NCI-H69 (cell line): ENCODE measurements around the gene GLIS1.
A peak's percentile ranks its signal among the peaks of the same experiment; 100 is the strongest.
"Not testable (repeated sequence)": the region's sequence is repeated elsewhere in the genome, so short reads cannot be mapped to it uniquely, and the experiment has no call there.

Experiments
- DNase-seq: peaks from one replicate; lab custom pipeline; 2025; lab: John Stamatoyannopoulos, UW

Gene GLIS1

DNA sequence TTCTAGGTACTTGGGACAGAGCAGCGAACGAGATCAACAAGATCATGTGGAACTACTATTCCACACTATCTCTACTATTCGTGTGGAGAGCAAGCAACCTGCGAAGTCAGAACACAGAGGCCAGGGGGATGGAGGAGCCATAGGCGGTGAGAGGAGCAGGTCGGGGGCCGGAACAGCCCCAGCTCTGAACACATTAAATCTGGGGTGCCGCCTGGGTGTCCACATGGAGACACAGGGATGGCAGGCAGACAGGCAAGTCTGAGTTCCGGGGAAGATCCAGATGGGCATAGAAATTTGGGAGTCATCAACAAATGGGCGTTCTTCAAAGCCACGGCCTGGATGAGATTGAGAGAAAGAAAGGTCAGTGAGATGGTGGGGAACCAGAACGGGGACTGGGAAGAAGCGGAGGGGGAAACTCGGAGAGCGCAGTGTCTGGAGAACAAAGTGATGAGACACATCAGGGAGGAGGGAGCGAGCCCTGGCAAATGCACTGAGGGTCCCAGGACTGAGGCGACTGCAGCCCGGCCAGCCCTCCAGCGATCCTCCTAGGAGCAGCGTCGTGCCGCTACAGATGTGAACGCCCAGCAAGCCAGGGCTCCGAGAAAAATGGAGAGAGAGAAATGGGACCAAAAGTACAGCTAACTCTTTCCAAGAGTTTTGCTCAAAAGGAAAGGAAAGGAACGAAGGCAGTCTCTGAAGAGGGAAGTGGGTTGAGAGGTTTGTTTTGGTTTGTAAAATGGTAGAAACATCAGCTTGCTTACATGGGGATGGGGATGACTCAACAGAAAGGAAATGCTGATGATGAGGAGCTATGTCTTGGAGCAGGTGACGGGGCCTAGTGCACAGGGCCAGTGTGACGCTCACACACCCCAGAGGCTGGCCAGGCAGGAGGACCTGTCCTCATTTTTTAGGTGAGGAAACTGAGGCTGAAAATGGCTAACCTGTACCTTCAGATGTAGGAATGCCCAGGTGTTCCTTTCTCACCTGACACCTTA, 84.5 kb downstream of the GLIS1 start:
- no peak for DNase-seq

DNA sequence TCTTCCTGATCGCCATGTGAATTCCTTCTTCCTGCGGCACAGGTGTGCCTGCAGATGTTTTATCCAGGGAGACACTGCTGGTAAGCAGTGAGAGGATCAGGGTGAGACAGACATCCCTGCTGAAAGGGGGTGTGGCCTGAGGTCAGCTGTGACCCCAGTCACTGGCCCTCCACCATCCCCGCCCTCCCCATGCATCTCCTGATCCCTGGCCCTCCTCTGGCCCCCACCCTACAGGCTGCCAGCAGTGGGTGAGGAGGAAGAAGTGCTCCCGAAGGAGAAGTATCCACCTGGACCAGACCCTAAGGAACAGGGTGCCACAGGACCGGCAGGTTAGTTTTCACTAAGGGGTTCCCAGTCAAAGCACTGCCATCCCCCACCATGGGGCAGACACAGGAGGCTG, 85.3 kb downstream of the GLIS1 start:
- DNase-seq: no peak

GRCh38 chr1:53653200-53653575, 85.8 kb downstream of the GLIS1 start:
- DNase-seq: no peak

DNA sequence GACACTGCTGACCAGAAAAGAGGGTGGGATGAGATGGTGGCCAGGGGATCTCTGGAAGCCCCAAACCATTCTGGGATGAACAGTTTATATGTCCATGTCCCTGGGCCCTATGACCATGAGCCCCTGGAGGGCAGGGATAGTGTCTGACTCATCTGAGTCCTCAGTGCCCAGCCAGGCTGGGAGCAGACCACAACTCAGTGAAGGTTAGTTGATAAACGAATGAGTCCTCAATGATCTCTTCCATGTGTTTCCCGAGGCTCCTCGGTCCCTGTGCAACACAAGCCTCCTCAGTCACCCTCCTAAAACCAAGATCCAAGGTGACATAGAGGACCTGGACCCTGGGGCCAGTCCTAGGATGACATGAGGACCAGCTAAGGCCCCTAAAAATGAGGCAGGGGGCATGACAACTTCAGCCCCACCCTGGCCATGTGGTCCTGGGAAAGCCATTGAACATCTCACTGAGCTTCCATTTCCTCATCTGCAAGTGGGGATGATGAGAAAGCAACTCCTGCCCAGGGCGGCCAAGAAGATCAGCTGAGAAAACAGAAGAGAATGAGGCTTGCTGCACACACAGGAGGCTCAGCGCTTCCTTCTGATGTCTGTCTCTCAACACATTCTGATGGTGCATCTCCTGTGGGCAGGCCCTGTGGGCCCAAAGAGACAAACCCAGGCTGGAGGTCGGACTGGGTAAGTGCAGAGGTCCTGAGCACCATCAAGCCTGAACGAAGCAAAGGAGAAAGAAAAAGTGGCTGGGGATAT, 86.3 kb downstream of the GLIS1 start:
- no peak for DNase-seq

- no peak for DNase-seq
Observed at GRCh38 chr1:53651356-53651755, 87.6 kb downstream of the GLIS1 start.

GRCh38 chr1:53648516-53648915, 90.4 kb downstream of the GLIS1 start:
- no peak for DNase-seq

DNA sequence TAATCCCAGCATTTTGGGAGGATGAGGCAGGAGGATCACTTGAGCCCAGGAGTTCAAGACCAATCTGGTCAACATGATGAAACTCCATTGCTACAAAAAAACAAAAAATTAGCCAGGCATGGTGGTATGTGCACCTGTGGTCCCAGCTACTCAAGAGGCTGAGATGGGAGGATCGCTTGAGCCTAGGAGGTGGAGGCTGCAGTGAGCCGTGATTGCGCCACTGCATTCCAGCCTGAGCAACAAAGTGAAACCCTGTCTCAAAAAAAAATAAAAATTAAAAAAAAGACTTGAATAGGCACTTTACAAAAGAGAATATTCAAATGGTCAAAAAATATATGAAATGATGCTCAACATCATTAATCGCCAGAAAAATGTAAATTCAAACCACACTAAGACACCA, 91.0 kb downstream of the GLIS1 start:
- not testable (repeated sequence) for DNase-seq

DNA sequence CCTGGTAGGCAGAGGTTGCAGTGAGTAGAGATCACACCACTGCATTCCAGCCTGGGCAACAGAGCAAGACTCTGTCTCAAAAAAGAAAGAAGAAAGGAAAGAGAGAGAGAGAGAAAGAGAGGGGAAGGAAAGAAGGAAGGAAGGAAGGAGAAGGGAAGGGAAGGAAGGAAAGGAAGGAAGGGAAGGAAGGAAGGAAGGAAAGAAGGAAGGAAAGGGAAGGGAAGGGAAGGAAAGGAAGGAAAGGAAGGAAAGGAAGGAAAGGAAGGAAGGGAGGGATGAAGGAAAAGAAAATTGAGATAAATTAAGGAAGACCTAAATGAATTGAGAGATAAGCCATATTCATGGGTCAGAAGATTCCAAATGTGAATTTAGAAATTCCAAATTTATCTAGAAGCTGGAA, 92.2 kb downstream of the GLIS1 start:
- DNase-seq: no peak

DNA sequence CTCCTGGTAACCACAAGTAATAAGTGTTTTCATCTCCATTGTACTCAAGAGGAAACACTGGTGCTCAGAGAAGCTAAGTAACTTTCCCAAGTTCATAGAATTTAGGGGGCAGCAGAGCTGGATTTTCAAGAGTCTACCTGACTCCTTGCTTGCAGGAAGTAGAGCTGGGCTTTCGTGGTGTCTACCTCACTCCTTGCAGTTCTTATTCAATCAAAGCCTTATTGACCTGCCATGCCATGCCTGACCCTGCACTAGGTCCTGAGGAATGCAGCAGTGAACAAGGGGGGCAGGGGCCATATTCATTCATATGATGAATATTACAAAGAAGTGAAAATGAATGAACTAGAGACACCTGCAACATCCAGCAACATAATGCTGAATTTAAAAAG, 93.3 kb downstream of the GLIS1 start:
- no peak for DNase-seq

GRCh38 chr1:53644909-53645689, 93.9 kb downstream of the GLIS1 start:
- DNase-seq: no peak

DNA sequence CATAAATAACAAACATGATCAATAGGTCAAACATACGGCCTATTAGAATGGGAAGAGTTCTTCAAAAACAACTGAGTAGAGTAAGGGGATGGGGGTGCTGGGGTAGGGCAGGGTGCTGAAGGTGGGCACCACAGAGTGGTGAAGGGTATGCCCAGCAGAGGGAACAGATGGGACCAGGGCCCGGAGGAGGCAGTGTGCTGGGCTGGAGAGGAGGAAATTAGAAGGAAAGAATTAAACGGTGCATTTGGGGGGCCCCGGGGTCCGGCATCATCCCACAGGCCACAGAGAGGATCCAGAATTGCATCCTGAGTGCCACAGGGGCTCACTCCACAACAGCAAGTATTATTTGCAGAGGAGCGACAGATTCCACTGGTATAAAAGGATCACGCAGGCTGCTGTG, 94.5 kb downstream of the GLIS1 start:
- no peak for DNase-seq

DNA sequence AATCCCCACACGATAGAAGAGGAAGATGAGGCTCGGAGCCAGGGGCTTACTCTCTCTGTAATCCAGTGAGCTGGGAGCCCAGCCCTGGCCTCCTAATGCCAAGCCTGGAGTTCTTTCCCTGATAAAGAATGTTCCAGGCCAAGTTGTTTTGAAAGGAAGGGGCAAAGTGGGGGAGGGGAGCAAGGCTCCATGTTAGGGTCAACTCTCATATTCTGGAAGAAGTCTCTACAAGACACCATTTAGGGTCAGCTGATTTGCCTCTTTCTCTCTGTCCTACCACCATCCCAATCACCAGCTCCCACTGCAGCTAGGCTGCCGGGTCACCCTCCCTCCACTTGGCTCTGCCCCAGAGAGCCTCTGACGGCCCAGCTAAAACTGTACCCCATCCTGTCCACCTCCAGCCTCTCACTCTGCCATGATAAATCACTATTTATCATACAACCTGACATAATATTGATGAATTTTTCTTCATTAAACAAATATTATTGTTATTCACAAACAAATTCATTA, 95.0 kb downstream of the GLIS1 start:
- DNase-seq: no peak

DNA sequence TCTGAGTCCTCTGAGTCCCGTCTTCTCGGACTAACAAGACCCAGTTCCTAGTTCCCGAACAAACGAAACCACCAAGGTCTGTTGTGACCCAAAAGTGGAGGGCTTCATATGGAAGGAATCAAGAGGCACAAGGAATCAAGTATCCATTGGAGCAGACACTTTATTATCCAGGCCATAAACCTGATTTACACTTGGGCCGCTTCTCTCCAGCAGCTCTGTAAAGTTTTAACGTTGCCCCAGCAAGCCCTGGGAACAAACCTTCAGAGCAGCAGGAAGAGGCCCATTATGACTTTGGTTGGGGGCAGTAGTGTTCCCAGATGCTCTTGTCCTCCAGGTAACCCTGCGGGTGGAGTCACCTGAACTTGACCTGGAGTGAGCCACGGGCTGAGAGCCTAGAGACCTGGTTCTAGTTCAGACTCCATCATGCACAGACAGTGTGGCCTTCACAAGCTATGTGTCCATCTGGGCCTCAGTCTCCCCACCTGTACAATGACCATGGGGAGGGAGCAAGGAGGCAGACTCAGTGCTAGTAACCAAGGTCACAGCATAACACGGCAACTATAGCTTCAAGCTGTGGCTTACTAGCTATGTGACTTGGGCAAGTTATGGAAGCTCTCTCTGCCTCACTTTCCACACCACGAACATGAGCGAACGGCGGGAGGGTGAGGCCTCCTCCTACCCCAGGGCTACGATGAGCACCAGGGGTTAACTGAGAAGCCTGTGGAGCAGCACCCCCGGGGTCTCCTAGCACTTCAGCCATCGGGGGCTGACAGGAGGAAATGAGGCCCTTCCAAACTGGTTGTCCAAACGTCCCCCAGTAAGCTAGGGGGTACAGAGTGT, 95.7 kb downstream of the GLIS1 start:
- DNase-seq: no peak

GRCh38 chr1:53642607-53643006, 96.4 kb downstream of the GLIS1 start:
- no peak for DNase-seq

GRCh38 chr1:53642215-53642555, 96.8 kb downstream of the GLIS1 start:
- DNase-seq: no peak

DNA sequence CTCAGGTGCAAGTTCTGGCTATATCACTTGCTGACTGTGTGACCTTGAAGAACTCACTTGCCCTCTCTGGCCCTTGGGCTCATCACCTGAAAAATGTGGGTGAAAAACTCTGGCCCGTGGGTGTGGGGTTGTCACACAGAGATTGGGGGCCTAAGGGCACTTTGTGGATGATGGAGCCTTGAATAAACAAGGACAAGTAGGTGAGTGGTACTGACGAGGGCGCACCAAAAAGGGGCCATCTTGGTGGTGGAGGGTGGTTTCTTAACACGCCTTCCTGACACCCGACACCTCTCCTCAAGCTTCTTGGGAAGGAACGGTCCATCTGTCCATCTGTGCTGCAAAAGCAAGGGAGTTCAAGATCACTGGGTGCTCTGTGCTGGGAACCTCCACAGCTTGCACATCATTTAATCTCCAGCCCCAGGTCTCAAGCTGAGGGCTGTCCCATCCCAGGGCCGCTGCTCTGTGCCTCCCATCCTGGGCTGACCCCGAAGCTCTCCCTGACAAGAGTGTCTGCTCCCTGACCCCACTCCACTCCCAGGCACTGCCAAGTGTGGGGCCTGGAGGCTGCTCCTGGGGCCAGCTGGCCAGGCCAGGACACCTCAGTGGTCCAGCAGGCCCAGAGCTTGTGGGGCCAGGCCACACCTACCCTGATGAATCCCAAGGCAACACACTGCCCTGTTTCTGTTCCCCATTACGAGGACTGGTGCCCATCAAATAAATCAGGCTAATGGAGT, 97.3 kb downstream of the GLIS1 start:
- no peak for DNase-seq

DNA sequence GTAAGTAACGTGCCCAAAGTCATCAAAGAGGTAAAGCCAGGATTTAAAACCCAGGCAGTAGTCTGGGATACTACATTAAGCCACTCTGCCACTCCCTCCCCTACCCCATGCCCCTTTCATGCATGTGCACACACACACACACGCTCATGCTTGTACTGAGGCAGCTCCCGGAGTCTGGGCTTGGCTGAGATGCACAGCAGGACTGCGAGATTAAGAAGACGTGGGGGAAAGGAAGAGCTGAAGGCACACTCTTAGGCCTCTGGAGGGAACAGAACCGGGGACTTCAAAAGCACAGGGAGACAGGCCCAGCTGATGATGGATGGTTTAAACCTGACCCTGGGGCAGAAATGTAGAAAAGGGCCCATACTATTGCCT, 98.3 kb downstream of the GLIS1 start:
- DNase-seq: no peak

GRCh38 chr1:53639996-53640700, 98.8 kb downstream of the GLIS1 start:
- no peak for DNase-seq

GRCh38 chr1:53639251-53639763, 99.7 kb downstream of the GLIS1 start:
- DNase-seq: peak; percentile 64
